ENCODE data around the gene TLE2.

Gene TLE2

GRCh38 chr19:2987797-2988196 lies 41.3 kb downstream of the TLE2 start:
- Histone ChIP-seq H3K9ac (ENCODE audit: low read depth, low read length) (no peak overlapping the region), H3K79me2 (ENCODE audit: insufficient read depth, low read length) (no peaks in the 10 kb centered on the region), H2AFZ (ENCODE audit: low read depth, low read length) (no peak overlapping the region), H3K4me1 (ENCODE audit: insufficient read depth, low read length) (no peaks in the 10 kb centered on the region), H3K27me3 (ENCODE audit: insufficient read depth, low read length, poor library complexity) (no peaks in the 10 kb centered on the region), H3K4me3 (ENCODE audit: low read depth in 1 of 2, low read length in 2 of 2) (no peak overlapping the region), H3K9me3 (ENCODE audit: insufficient read depth, low read length, severe bottlenecking) (no peaks in the 10 kb centered on the region), H4K20me1 (ENCODE audit: insufficient read depth, low read length) (no peaks in the 10 kb centered on the region; the same call in 1 of the 2 replicates), H3K36me3 (ENCODE audit: insufficient read depth, low read length) (no peaks in the 10 kb centered on the region), H3K4me2 (ENCODE audit: insufficient read depth, low read length) (no peak overlapping the region), H3K27ac (ENCODE audit: low read length) (no peak overlapping the region)
- DNase-seq (no peak), ATAC-seq (ENCODE audit: insufficient read depth, low read depth) (no peak)
- TF ChIP-seq CTCF (IDR thresholded peaks at IDR 0.05; ENCODE audit: borderline replicate concordance, extremely low read depth, low read length, poor library complexity, severe bottlenecking) (no peak), EZH2 (IDR thresholded peaks at IDR 0.05; ENCODE audit: borderline replicate concordance, low read depth, low read length, severe bottlenecking) (no peak)

DNA sequence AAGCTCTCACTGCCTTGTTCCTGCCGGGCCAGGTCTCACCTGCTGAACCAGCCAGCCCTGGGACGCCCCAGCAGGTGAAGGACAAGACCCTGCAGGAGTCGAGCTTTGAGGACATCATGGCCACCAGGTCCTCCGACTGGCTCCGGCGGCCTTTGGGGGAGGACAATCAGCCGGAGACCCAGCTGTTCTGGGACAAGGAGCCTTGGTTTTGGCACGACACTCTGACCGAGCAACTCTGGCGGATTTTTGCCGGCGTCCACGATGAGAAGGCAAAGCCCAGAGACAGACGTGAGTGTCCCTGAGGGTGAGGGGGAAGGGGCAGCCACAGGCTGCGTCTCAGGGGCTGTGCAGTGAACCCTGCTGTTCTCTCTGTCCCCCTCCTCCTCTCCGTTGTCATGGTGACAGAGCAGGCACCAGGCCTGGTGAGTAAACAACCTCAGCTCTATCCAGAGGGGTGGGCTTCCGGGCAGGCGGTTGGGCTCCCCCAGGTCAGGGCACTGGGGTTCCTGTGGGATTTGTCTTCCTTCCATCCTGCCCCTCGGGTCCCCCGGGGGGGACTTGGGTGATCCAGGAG lies 42.0 kb downstream of the TLE2 start:
- H3K9ac ChIP-seq (ENCODE audit: low read depth, low read length) = no peak overlapping the region
- H4K20me1 ChIP-seq (ENCODE audit: insufficient read depth, low read length) = no peaks in the 10 kb centered on the region; the same call in 1 of the 2 replicates
- no peaks in the 10 kb centered on the region for H3K4me1 ChIP-seq (ENCODE audit: insufficient read depth, low read length)
- no peak overlapping the region for H3K4me2 ChIP-seq (ENCODE audit: insufficient read depth, low read length)
- H3K36me3 ChIP-seq (ENCODE audit: insufficient read depth, low read length) = no peaks in the 10 kb centered on the region
- H2AFZ ChIP-seq (ENCODE audit: low read depth, low read length) = no peak overlapping the region
- H3K27ac ChIP-seq (ENCODE audit: low read length) = no peak overlapping the region
- DNase-seq (no peak), ATAC-seq (ENCODE audit: insufficient read depth, low read depth) (no peak)
- no peaks in the 10 kb centered on the region for H3K9me3 ChIP-seq (ENCODE audit: insufficient read depth, low read length, severe bottlenecking)
- no peaks in the 10 kb centered on the region for H3K79me2 ChIP-seq (ENCODE audit: insufficient read depth, low read length)
- TF ChIP-seq CTCF (IDR thresholded peaks at IDR 0.05; ENCODE audit: borderline replicate concordance, extremely low read depth, low read length, poor library complexity, severe bottlenecking) (no peak), EZH2 (IDR thresholded peaks at IDR 0.05; ENCODE audit: borderline replicate concordance, low read depth, low read length, severe bottlenecking) (no peak)
- no peak overlapping the region for H3K4me3 ChIP-seq (ENCODE audit: low read depth in 1 of 2, low read length in 2 of 2)
- H3K27me3 ChIP-seq (ENCODE audit: insufficient read depth, low read length, poor library complexity) = no peaks in the 10 kb centered on the region

- Histone ChIP-seq H3K9ac (ENCODE audit: low read depth, low read length) (no peak overlapping the region), H4K20me1 (ENCODE audit: insufficient read depth, low read length) (no peaks in the 10 kb centered on the region; the same call in 1 of the 2 replicates), H3K79me2 (ENCODE audit: insufficient read depth, low read length) (no peaks in the 10 kb centered on the region), H3K27me3 (ENCODE audit: insufficient read depth, low read length, poor library complexity) (no peaks in the 10 kb centered on the region), H3K36me3 (ENCODE audit: insufficient read depth, low read length) (no peaks in the 10 kb centered on the region), H3K9me3 (ENCODE audit: insufficient read depth, low read length, severe bottlenecking) (no peaks in the 10 kb centered on the region), H2AFZ (ENCODE audit: low read depth, low read length) (no peak overlapping the region), H3K27ac (ENCODE audit: low read length) (no peak overlapping the region), H3K4me2 (ENCODE audit: insufficient read depth, low read length) (no peak overlapping the region), H3K4me1 (ENCODE audit: insufficient read depth, low read length) (no peaks in the 10 kb centered on the region), H3K4me3 (ENCODE audit: low read depth in 1 of 2, low read length in 2 of 2) (no peak overlapping the region)
- TF ChIP-seq CTCF (IDR thresholded peaks at IDR 0.05; ENCODE audit: borderline replicate concordance, extremely low read depth, low read length, poor library complexity, severe bottlenecking) (no peak), EZH2 (IDR thresholded peaks at IDR 0.05; ENCODE audit: borderline replicate concordance, low read depth, low read length, severe bottlenecking) (no peak)
- DNase-seq = no peak
- no peak for ATAC-seq (ENCODE audit: insufficient read depth, low read depth)
Measured at GRCh38 chr19:2984215-2984528, 44.9 kb downstream of the TLE2 start.

Measured in DND-41 (cell line).